DND-41 (cell line): Measurements from ENCODE around the gene TLNRD1.

Experiments used
- ATAC-seq: fragments of 200-7000 bp; cut with Tn5 transposase; 3 replicates; pipeline ENCODE4 v1.9.1; 2021; ENCODE audit warnings: low read depth; ENCODE audit not compliant: insufficient read depth
- DNase-seq: peaks from one replicate; pipeline ENCODE4 v3.0.0-alpha.2; 2020
- H2AFZ ChIP-seq: 2 replicates; pipeline ENCODE4 v1.6.0; 2012; ENCODE audit warnings: low read depth, low read length
- H3K27ac ChIP-seq: 2 replicates; pipeline ENCODE4 v1.5.1; 2012; ENCODE audit warnings: low read length, inconsistent platforms
- H3K27me3 ChIP-seq: fragments of 200-600 bp; sonication (generic); 2 replicates; pipeline ENCODE4 v1.6.0; 2012; ENCODE audit warnings: low read length, mild to moderate bottlenecking, inconsistent platforms; ENCODE audit not compliant: insufficient read depth, poor library complexity
- H3K36me3 ChIP-seq: 2 replicates; pipeline ENCODE4 v1.5.1; 2012; ENCODE audit warnings: low read length, inconsistent platforms; ENCODE audit not compliant: insufficient read depth
- H3K4me1 ChIP-seq: 2 replicates; pipeline ENCODE4 v1.5.1; 2012; ENCODE audit warnings: mild to moderate bottlenecking, low read length; ENCODE audit not compliant: insufficient read depth
- H3K4me2 ChIP-seq: 2 replicates; pipeline ENCODE4 v1.6.0; 2012; ENCODE audit warnings: mild to moderate bottlenecking, moderate library complexity, low read length, inconsistent platforms; ENCODE audit not compliant: insufficient read depth
- H3K4me3 ChIP-seq, 2 experiments: fragments of 200-600 bp in 1 of 2; shearing (Covaris generic) in 1 of 2; 2 replicates each; pipeline ENCODE4 v1.5.1; 2012 to 2016; ENCODE audit warnings: inconsistent platforms in 2 of 2, low read length in 2 of 2, mild to moderate bottlenecking in 2 of 2, low read depth in 1 of 2, moderate library complexity in 1 of 2
- H3K79me2 ChIP-seq: 2 replicates; pipeline ENCODE4 v1.6.0; 2012; ENCODE audit warnings: low read length, inconsistent platforms; ENCODE audit not compliant: insufficient read depth
- H3K9ac ChIP-seq: 2 replicates; pipeline ENCODE4 v1.6.0; 2012; ENCODE audit warnings: low read depth, mild to moderate bottlenecking, inconsistent platforms, low read length, moderate library complexity
- H3K9me3 ChIP-seq: 2 replicates; pipeline ENCODE4 v1.5.1; 2012; ENCODE audit warnings: low read length, moderate library complexity, mild to moderate bottlenecking, inconsistent platforms; ENCODE audit not compliant: insufficient read depth, severe bottlenecking
- H4K20me1 ChIP-seq: 2 replicates; pipeline ENCODE4 v1.6.0; 2012; ENCODE audit warnings: low read length; ENCODE audit not compliant: insufficient read depth
- CTCF ChIP-seq: IDR thresholded peaks from 2 replicates; pipeline ENCODE4 v1.5.1; 2012; ENCODE audit warnings: borderline replicate concordance, low read length, moderate library complexity, mild to moderate bottlenecking; ENCODE audit not compliant: poor library complexity, severe bottlenecking; ENCODE audit errors: extremely low read depth
- EZH2 ChIP-seq: IDR thresholded peaks from 3 replicates; pipeline ENCODE4 v1.6.1; 2012; ENCODE audit warnings: borderline replicate concordance, low read depth, mild to moderate bottlenecking, moderate library complexity, low read length, inconsistent platforms; ENCODE audit not compliant: severe bottlenecking

Gene TLNRD1

DNA sequence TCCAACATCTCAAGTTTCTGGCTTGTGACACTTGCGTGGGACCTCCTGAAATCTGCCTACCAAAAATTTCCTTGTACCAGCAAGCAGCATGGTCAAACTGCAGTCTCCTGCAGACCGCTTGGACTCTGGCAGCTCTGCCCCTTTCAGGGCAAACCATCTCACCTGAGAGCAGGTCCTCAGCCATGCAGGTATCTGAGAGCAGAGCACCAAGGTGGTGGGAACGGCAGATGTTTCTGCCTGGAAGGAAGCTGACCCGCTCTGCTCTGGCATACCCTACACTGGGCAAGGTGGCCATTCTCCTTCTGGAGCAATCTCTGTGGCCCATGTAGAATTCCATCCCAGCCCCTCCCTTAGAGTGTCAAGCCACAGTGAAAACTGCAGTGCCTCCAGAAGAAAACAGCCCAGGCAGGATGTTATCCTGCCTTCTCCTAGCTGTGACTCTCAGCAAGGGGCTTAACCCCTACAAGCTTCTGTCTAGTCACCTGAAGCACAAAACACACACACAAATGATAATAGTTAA is 32.7 kb upstream of the TLNRD1 start:
- no peak for DNase-seq
- no peak for ATAC-seq
- H3K4me2 ChIP-seq, result no peak overlapping the region
- no peak overlapping the region for H2AFZ ChIP-seq
- H3K79me2 ChIP-seq, result no peaks in the 10 kb centered on the region
- H3K27me3 ChIP-seq, result no peaks in the 10 kb centered on the region
- peaks cover 24% of the 10 kb centered on the region for H3K36me3 ChIP-seq
- no peak overlapping the region for H3K4me3 ChIP-seq
- H3K9ac ChIP-seq, result no peak overlapping the region
- H3K4me1 ChIP-seq, result no peaks in the 10 kb centered on the region
- no peak for TF ChIP-seq CTCF
- H3K9me3 ChIP-seq, result no peaks in the 10 kb centered on the region
- H4K20me1 ChIP-seq, result 0 out of 2 replicates have a peak, but pooled peaks cover 4% of the 10 kb centered on the region
- H3K27ac ChIP-seq, result no peak overlapping the region

- Histone ChIP-seq H3K27me3 (no peaks in the 10 kb centered on the region), H2AFZ (no peak overlapping the region), H4K20me1 (peaks cover 9% of the 10 kb centered on the region; the same call in 1 of the 2 replicates), H3K36me3 (peaks cover 29% of the 10 kb centered on the region), H3K4me2 (no peak overlapping the region), H3K9me3 (no peaks in the 10 kb centered on the region), H3K9ac (no peak overlapping the region), H3K27ac (no peak overlapping the region), H3K4me3 (no peak overlapping the region), H3K79me2 (no peaks in the 10 kb centered on the region), H3K4me1 (no peaks in the 10 kb centered on the region)
- DNase-seq, result no peak
- no peak for ATAC-seq
- TF ChIP-seq CTCF (no peak), EZH2 (no peak)
Measured at GRCh38 chr15:80969316-80969715, 31.4 kb upstream of the TLNRD1 start.

DNA sequence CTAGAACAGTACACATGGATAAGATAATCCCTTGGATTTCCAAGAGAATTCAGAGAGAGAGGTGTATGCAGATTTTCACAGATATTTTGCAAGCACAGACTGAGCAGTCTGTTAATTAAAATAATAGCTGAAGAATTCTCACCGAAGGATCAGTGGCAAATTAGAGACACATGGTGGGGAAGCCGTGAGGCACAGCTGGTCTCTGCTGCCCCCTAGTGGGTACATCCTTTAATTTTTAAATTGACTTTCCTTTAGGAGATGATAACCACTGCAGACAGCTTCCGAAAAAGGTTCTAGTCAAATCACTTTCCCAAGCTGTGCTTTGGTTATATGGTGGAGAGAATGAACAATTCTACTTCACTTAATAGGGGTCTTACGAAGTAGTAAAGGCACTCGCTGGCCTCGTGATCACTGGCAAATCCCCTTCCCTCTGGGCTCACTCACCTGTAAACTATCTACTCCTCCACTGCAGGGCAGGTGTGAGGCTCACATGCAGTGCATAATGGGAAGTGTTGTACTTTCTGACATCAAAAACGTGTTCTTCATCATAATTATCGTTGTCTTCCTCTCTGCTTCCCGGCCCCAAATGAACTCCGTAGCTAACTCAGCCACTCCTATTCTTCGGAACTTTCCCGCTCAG is 30.6 kb upstream of the TLNRD1 start:
- H3K27ac ChIP-seq, result no peak overlapping the region
- TF ChIP-seq EZH2 (no peak), CTCF (peak; percentile 69)
- H3K36me3 ChIP-seq, result peaks cover 29% of the 10 kb centered on the region
- no peak overlapping the region for H3K4me2 ChIP-seq
- H3K4me1 ChIP-seq, result no peaks in the 10 kb centered on the region
- peaks cover 9% of the 10 kb centered on the region; the same call in 1 of the 2 replicates for H4K20me1 ChIP-seq
- no peak overlapping the region for H3K4me3 ChIP-seq
- no peaks in the 10 kb centered on the region for H3K79me2 ChIP-seq
- no peak overlapping the region for H3K9ac ChIP-seq
- no peaks in the 10 kb centered on the region for H3K27me3 ChIP-seq
- ATAC-seq (peak; percentile 79), DNase-seq (peak; percentile 58)
- no peaks in the 10 kb centered on the region for H3K9me3 ChIP-seq
- H2AFZ ChIP-seq, result no peak overlapping the region
